ENCODE results near the gene GSG1.

Gene GSG1

GRCh38 chr12:13103391-13104033 is at the start of gene GSG1:
GSG1 (minus strand) TSS chr12:13103667; CDS start chr12:13103512, 155 bp downstream.
- no peak for DNase-seq (ENCODE audit: low read depth)
- TF ChIP-seq CTCF (conservative IDR thresholded peaks at IDR 0.05; ENCODE audit: low read depth, low read length), result no peak

GRCh38 chr12:13153180-13153579 is 49.7 kb upstream of the GSG1 start:
- no peak overlapping the region for H3K4me3 ChIP-seq (ENCODE audit: low read length)
- no peak for TF ChIP-seq CTCF (conservative IDR thresholded peaks at IDR 0.05; ENCODE audit: low read depth, low read length)
- DNase-seq (ENCODE audit: low read depth), result no peak

More at GRCh38 chr12:13103391-13104033, at the start of gene GSG1:
- no peak within 1 kb of the TSS for H3K4me3 ChIP-seq (ENCODE audit: low read length)

GRCh38 chr12:13152756-13153155 is 49.3 kb upstream of the GSG1 start:
- no peak for TF ChIP-seq CTCF (conservative IDR thresholded peaks at IDR 0.05; ENCODE audit: low read depth, low read length)
- H3K4me3 ChIP-seq (ENCODE audit: low read length), result no peak overlapping the region
- DNase-seq (ENCODE audit: low read depth), result no peak

DNA sequence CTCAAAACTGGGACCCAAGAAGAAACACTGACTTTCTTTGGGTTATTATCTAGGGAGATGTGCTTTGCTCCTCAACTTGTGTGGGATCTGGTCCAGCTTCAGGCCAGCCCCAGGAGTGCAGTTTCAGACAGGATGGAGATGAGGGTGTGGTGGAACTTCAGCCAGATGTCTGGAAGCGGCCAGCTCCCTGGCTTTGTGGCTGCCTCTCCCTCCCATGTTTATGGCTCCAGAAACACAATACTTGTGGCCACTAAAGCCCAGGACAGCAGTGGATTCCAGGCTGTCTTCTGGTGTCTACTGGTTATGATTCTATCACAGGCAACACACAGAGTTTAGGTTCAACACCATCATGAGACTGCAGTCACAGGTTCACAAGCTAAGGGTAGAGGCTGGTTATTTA is 48.8 kb upstream of the GSG1 start:
- H3K4me3 ChIP-seq (ENCODE audit: low read length), result no peak overlapping the region
- DNase-seq (ENCODE audit: low read depth), result no peak
- TF ChIP-seq CTCF (conservative IDR thresholded peaks at IDR 0.05; ENCODE audit: low read depth, low read length), result no peak

GRCh38 chr12:13149411-13149810 is 45.9 kb upstream of the GSG1 start:
- no peak for DNase-seq (ENCODE audit: low read depth)
- TF ChIP-seq CTCF (conservative IDR thresholded peaks at IDR 0.05; ENCODE audit: low read depth, low read length), result no peak
- H3K4me3 ChIP-seq (ENCODE audit: low read length), result no peak overlapping the region

- no peak for DNase-seq (ENCODE audit: low read depth)
- no peak overlapping the region for H3K4me3 ChIP-seq (ENCODE audit: low read length)
- no peak for TF ChIP-seq CTCF (conservative IDR thresholded peaks at IDR 0.05; ENCODE audit: low read depth, low read length)
Measured at GRCh38 chr12:13148485-13148847, 45.0 kb upstream of the GSG1 start.

DNA sequence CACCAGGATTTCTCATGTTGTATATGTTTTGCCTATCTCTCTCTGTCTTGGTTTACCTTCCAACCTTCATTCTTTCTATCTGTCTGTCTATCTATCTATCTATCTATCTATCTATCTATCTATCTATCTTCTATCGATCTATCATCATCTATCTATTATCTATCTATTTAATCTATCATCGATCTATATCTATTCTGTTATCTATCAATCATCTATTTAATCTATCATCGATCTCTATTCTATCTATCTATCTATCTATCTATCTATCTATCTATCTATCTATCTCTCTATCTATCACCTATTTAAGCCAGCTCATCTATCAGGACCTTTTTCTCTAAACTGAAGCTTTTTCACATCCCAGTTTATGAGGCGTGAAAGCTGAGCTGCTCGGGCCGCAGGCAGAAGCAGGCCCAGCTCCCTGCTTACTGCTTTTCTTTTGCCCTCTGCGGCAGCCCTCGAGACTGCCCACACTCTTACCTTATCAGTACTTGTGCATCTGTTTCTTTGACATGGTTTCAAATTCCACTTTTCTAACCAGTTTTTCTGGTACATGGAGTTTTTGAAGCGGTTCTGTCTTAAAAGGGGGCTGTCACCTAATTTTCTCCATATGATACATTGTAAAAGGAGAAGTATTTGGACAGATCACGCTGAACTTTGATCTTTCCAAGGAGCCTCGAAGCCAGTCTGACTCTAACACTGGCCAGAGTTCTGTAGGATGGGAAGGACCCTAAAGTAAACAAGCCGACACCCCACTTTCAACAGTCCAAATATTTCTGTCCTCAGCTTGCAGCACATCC is 44.4 kb upstream of the GSG1 start:
- no peak overlapping the region for H3K4me3 ChIP-seq (ENCODE audit: low read length)
- no peak for TF ChIP-seq CTCF (conservative IDR thresholded peaks at IDR 0.05; ENCODE audit: low read depth, low read length)
- DNase-seq (ENCODE audit: low read depth), result no peak

All from retinal pigment epithelial cell (primary cell).